Measurements from ENCODE around the gene PRODH. TPM values are rescaled to one million over a fixed set of nuclear protein-coding genes. Genes with fewer than 3 reads are reported as not detected.

PRODH gene
- total and polyA plus RNA-seq, 2 experiments from 2014 or later, result 10.0 to 67.4 TPM

DNA sequence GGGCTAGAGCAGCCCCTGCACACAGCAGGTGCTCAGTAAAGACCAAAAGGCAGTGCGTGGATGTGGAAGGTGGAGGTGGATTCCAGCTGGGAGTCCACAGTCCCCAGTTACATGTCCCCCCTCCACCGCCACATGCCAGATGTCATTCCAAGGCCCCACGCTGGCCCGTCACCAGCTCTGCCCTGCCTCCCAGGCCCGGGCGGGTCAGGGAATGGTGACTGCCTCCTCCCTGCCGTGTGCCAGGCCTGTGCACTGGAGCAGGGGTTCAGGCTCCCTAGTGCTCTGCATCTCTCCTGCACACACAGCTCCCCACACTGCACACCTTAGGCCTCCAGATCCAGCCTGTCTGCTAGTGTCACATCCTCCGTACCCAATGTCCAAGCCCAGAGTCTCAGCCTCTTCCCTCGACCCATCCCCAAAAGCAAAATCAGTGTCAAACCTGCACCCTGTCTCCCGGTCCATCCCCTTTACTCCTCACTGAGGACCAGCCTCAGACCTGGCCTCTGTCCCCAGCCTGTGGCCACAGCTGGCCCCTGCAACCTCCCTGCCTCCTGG lies 40.2 kb upstream of the PRODH start:
- H3K9me2 ChIP-seq (ENCODE audit: insufficient read depth), result peaks cover 4% of the 10 kb centered on the region; the same call in 1 of the 2 replicates
- TF ChIP-seq POLR2AphosphoS5 (IDR thresholded peaks at IDR 0.05; ENCODE audit: low read depth) (no peak), ZNF114 (CRISPR knock-in tag; IDR thresholded peaks at IDR 0.05) (no peak), JUNB (IDR thresholded peaks at IDR 0.05; ENCODE audit: unreplicated experiment) (no peak)
- H3K79me2 ChIP-seq (replicated peaks; ENCODE audit: insufficient read depth), result 0 out of 2 replicates have a peak, but pooled peaks cover 4% of the 10 kb centered on the region
- DNase-seq (ENCODE audit: low spot score), result no peak
- Mint-ChIP-seq H3K9me3 (peaks cover 18% of the 10 kb centered on the region), H3K4me1 (no peaks in the 10 kb centered on the region; the same call in 2 of the 3 replicates), H3K4me3 (no peak overlapping the region), H3K27ac (no peak overlapping the region), H3K27me3 (ENCODE audit: insufficient read depth, low read depth, poor library complexity) (peaks cover 7% of the 10 kb centered on the region), H3K36me3 (ENCODE audit: low read depth) (peaks cover 12% of the 10 kb centered on the region)
- ATAC-seq, result no peak
- H3K27ac ChIP-seq (ENCODE audit: low read depth), result no peak overlapping the region
- H3K27me3 ChIP-seq (ENCODE audit: insufficient read depth), result no peaks in the 10 kb centered on the region
- no peak overlapping the region for H3K4me2 ChIP-seq
- H3K4me3 ChIP-seq, result no peak overlapping the region
- H3K4me1 ChIP-seq (ENCODE audit: insufficient read depth), result no peaks in the 10 kb centered on the region
- no peak overlapping the region for H2AFZ ChIP-seq
- H3F3A ChIP-seq (replicated peaks; ENCODE audit: low read depth), result no peaks in the 10 kb centered on the region
- no peaks in the 10 kb centered on the region for H4K20me1 ChIP-seq (replicated peaks; ENCODE audit: insufficient read depth)
- H3K36me3 ChIP-seq (ENCODE audit: insufficient read depth), result no peaks in the 10 kb centered on the region; the same call in 1 of the 2 replicates

- H3K9me2 ChIP-seq (ENCODE audit: insufficient read depth), result peaks cover 4% of the 10 kb centered on the region; the same call in 1 of the 2 replicates
- no peaks in the 10 kb centered on the region; the same call in 2 of the 3 replicates for H3K4me1 Mint-ChIP-seq
- H3K79me2 ChIP-seq (replicated peaks; ENCODE audit: insufficient read depth), result 0 out of 2 replicates have a peak, but pooled peaks cover 4% of the 10 kb centered on the region
- peaks cover 7% of the 10 kb centered on the region for H3K27me3 Mint-ChIP-seq (ENCODE audit: insufficient read depth, low read depth, poor library complexity)
- peaks cover 12% of the 10 kb centered on the region for H3K36me3 Mint-ChIP-seq (ENCODE audit: low read depth)
- H3K4me2 ChIP-seq, result no peak overlapping the region
- no peaks in the 10 kb centered on the region for H3K27me3 ChIP-seq (ENCODE audit: insufficient read depth)
- no peak overlapping the region for H3K27ac ChIP-seq (ENCODE audit: low read depth)
- ATAC-seq, result no peak
- H3F3A ChIP-seq (replicated peaks; ENCODE audit: low read depth), result no peaks in the 10 kb centered on the region
- H2AFZ ChIP-seq, result no peak overlapping the region
- H3K9me3 Mint-ChIP-seq, result peaks cover 11% of the 10 kb centered on the region
- no peak overlapping the region for H3K4me3 ChIP-seq
- H3K27ac Mint-ChIP-seq, result no peak overlapping the region
- H4K20me1 ChIP-seq (replicated peaks; ENCODE audit: insufficient read depth), result no peaks in the 10 kb centered on the region
- DNase-seq (ENCODE audit: low spot score), result no peak
- no peak overlapping the region for H3K4me3 Mint-ChIP-seq
- H3K36me3 ChIP-seq (ENCODE audit: insufficient read depth), result no peaks in the 10 kb centered on the region; the same call in 1 of the 2 replicates
- H3K4me1 ChIP-seq (ENCODE audit: insufficient read depth), result no peaks in the 10 kb centered on the region
- TF ChIP-seq ZNF331 (CRISPR knock-in tag; IDR thresholded peaks at IDR 0.05; ENCODE audit: low read depth) (no peak), STAT1 (IDR thresholded peaks at IDR 0.05; ENCODE audit: unreplicated experiment) (no peak), CTCF (conservative IDR thresholded peaks at IDR 0.05; ENCODE audit: low read depth in 2 of 2) (no peak), EZH2 (IDR thresholded peaks at IDR 0.05; ENCODE audit: low read depth, unreplicated experiment) (no peak), ZNF114 (CRISPR knock-in tag; IDR thresholded peaks at IDR 0.05) (no peak)
- TF ChIP-seq, protein P1, sequence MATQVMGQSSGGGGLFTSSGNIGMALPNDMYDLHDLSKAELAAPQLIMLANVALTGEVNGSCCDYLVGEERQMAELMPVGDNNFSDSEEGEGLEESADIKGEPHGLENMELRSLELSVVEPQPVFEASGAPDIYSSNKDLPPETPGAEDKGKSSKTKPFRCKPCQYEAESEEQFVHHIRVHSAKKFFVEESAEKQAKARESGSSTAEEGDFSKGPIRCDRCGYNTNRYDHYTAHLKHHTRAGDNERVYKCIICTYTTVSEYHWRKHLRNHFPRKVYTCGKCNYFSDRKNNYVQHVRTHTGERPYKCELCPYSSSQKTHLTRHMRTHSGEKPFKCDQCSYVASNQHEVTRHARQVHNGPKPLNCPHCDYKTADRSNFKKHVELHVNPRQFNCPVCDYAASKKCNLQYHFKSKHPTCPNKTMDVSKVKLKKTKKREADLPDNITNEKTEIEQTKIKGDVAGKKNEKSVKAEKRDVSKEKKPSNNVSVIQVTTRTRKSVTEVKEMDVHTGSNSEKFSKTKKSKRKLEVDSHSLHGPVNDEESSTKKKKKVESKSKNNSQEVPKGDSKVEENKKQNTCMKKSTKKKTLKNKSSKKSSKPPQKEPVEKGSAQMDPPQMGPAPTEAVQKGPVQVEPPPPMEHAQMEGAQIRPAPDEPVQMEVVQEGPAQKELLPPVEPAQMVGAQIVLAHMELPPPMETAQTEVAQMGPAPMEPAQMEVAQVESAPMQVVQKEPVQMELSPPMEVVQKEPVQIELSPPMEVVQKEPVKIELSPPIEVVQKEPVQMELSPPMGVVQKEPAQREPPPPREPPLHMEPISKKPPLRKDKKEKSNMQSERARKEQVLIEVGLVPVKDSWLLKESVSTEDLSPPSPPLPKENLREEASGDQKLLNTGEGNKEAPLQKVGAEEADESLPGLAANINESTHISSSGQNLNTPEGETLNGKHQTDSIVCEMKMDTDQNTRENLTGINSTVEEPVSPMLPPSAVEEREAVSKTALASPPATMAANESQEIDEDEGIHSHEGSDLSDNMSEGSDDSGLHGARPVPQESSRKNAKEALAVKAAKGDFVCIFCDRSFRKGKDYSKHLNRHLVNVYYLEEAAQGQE (IDR thresholded peaks at IDR 0.05; ENCODE audit: unreplicated experiment), result no peak
Measured at GRCh38 chr22:18975434-18976196, 39.5 kb upstream of the PRODH start.

Data from GM23338 (cell line).